Kidney glomerular epithelial cell (primary cell): ENCODE data around the gene CUX1.

Experiments used
- DNase-seq: peaks from one replicate; lab custom pipeline; 2025; lab: John Stamatoyannopoulos, UW

CUX1 gene

GRCh38 chr7:102073931-102074880 lies 256.8 kb downstream of the CUX1 start:
- DNase-seq, result no peak

GRCh38 chr7:102075126-102075525 lies 257.7 kb downstream of the CUX1 start:
- DNase-seq, result no peak

- no peak for DNase-seq
Measured at GRCh38 chr7:102075553-102076135, 258.2 kb downstream of the CUX1 start.

GRCh38 chr7:102077081-102077480 lies 259.7 kb downstream of the CUX1 start:
- DNase-seq, result no peak

GRCh38 chr7:102079140-102080018 lies 262.0 kb downstream of the CUX1 start:
- no peak for DNase-seq

GRCh38 chr7:102080019-102080433 lies 262.6 kb downstream of the CUX1 start:
- no peak for DNase-seq

GRCh38 chr7:102080434-102081243 lies 263.2 kb downstream of the CUX1 start:
- DNase-seq, result no peak

GRCh38 chr7:102081244-102081627 lies 263.8 kb downstream of the CUX1 start:
- no peak for DNase-seq

GRCh38 chr7:102082693-102083368 lies 265.4 kb downstream of the CUX1 start:
- DNase-seq, result no peak

GRCh38 chr7:102085218-102085772 lies 267.9 kb downstream of the CUX1 start:
- no peak for DNase-seq

- DNase-seq, result no peak
Measured at GRCh38 chr7:102089175-102090098, 272.0 kb downstream of the CUX1 start.

- no peak for DNase-seq
Measured at GRCh38 chr7:102093599-102094315, 276.3 kb downstream of the CUX1 start.

- DNase-seq, result no peak
Measured at GRCh38 chr7:102094316-102094650, 276.9 kb downstream of the CUX1 start.

GRCh38 chr7:102095321-102096011 lies 278.0 kb downstream of the CUX1 start:
- no peak for DNase-seq

GRCh38 chr7:102096012-102096332 lies 278.5 kb downstream of the CUX1 start:
- DNase-seq, result no peak

GRCh38 chr7:102096706-102097427 lies 279.4 kb downstream of the CUX1 start:
- DNase-seq, result no peak

- DNase-seq, result no peak
Measured at GRCh38 chr7:102097601-102098161, 280.3 kb downstream of the CUX1 start.

GRCh38 chr7:102098986-102099385 lies 281.6 kb downstream of the CUX1 start:
- no peak for DNase-seq
